ENCODE measurements around the gene SEPTIN12.

- TF ChIP-seq CTCF (IDR thresholded peaks at IDR 0.05; ENCODE audit: borderline replicate concordance, extremely low read depth, low read length, poor library complexity, severe bottlenecking) (no peak), EZH2 (IDR thresholded peaks at IDR 0.05; ENCODE audit: borderline replicate concordance, low read depth, low read length, severe bottlenecking) (no peak)
Observed at GRCh38 chr16:4783251-4783950, 4.7 kb downstream of the SEPTIN12 start.
